ENCODE results near the gene SVEP1.

Gene SVEP1

DNA sequence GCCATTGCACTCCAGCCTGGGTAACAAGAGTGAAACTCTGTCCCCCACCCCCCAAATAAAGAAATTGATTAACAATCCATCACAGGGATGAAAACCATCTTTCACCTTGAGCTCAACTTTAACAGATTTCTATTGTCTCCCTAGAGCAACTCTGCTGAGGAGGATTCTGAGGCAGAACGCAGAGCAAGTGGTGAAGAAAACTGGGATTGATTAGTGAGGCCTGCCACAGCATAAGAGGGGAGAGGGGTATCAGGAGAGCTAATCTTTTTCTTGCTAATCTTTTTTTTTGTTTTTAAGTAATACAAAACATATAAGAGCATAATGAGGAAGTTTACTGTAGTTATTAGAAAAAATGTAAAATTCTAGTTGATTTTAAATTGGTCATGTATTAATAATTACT, 250.8 kb downstream of the SVEP1 start:
- no peak for DNase-seq (ENCODE audit: extremely low read depth in 1 of 2, low read depth in 1 of 2)

- no peak for DNase-seq (ENCODE audit: extremely low read depth in 1 of 2, low read depth in 1 of 2)
Measured at GRCh38 chr9:110327716-110328115, 251.8 kb downstream of the SVEP1 start.

GRCh38 chr9:110323818-110324217, 255.7 kb downstream of the SVEP1 start:
- no peak for DNase-seq (ENCODE audit: extremely low read depth in 1 of 2, low read depth in 1 of 2)

GRCh38 chr9:110320651-110321445, 258.7 kb downstream of the SVEP1 start:
- no peak for DNase-seq (ENCODE audit: extremely low read depth in 1 of 2, low read depth in 1 of 2)

DNA sequence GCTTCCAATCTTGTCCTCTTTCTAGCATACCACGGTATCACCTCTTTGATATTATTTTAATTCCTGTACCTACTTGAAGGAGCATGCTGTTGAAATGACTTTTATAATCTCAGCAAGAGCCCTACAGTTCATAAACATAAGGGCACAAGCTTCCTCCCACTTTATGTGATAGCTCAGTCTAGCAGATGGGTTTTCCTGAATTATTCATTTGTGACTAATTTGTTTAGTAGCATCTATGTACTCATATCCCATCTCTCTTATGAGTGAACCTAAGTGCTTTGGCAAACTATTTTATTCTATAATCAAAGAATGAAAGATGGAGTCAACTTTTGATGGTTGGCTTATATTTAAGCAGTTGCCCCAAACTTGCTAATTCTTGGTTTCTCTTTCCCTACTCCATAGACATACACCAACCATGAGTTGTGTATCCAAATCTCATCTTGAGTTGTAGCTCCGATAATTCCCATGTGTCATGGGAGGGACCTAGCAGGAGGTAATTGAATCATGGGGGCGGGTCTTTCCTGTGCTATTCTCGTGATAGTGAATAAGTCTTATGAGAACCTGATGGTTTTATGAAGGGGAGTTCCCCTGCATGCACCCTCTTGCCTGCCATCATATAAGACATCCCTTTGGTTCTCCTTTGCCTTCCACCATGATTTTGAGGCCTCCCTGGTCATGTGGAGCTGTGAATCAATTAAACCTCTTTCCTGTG, 259.6 kb downstream of the SVEP1 start:
- no peak for DNase-seq (ENCODE audit: extremely low read depth in 1 of 2, low read depth in 1 of 2)

DNA sequence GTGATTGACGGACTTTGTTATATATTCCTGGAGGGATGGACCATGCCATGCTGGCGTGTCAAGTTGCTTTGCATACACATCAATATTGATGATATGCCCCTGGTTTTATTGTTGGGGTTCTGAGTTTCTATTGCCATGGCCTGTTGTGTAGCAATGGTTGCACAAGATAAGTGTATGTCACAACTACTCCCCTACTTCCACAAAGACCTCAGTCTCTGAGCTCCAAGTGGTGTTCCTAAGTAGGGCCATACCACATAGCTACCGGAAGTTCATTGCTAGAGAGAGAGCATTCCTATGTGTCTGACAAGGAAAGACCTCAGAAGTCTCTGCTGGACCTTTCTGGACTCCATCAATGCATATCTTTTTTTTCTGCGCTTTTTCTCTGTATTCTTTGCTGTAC, 261.6 kb downstream of the SVEP1 start:
- DNase-seq (ENCODE audit: extremely low read depth in 1 of 2, low read depth in 1 of 2), result no peak

- DNase-seq (ENCODE audit: extremely low read depth in 1 of 2, low read depth in 1 of 2), result no peak
Measured at GRCh38 chr9:110316261-110317075, 263.1 kb downstream of the SVEP1 start.
